ENCODE results near the gene SUPV3L1.

Gene SUPV3L1

GRCh38 chr10:69208761-69209160 is 28.7 kb downstream of the SUPV3L1 start:
- no peak for DNase-seq

DNA sequence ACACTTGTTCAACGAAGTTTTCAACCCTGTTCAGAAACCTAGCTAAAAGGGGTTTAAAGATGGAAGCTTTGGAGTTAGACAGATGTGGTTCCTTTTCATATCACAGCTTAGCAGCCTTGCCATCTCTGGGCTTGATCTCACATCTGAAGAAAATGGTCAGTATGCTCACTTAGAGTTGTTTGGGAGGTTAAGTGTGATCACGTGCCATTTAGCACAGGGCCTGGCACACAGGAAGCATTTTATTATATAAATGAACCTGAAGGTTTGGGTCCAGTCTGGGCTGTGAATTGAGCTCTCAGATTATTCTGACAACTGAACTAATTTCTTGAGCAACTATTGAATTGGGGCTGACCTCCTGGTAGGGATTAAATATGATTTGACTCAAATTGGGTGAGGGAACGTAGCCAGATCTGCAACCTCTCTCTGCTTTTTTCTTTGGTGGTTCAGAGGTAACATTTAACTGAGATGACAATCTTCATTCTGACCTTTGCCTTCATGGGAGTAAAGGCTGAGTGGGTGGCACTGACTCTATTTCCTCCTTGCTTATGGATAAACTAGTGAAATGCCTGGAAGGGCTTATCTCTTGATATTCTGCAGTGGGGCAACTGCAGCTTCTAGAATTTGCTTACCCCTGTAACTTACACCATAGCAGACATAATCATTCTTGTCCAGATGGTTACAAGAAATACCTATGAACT is 29.9 kb downstream of the SUPV3L1 start:
- no peak for DNase-seq

- DNase-seq = no peak
Observed at GRCh38 chr10:69211104-69211503, 31.1 kb downstream of the SUPV3L1 start.

- DNase-seq = no peak
Observed at GRCh38 chr10:69211524-69211923, 31.5 kb downstream of the SUPV3L1 start.

GRCh38 chr10:69213591-69214311 is 33.7 kb downstream of the SUPV3L1 start:
- no peak for DNase-seq

GRCh38 chr10:69214666-69215131 is 34.7 kb downstream of the SUPV3L1 start:
- DNase-seq = no peak

DNA sequence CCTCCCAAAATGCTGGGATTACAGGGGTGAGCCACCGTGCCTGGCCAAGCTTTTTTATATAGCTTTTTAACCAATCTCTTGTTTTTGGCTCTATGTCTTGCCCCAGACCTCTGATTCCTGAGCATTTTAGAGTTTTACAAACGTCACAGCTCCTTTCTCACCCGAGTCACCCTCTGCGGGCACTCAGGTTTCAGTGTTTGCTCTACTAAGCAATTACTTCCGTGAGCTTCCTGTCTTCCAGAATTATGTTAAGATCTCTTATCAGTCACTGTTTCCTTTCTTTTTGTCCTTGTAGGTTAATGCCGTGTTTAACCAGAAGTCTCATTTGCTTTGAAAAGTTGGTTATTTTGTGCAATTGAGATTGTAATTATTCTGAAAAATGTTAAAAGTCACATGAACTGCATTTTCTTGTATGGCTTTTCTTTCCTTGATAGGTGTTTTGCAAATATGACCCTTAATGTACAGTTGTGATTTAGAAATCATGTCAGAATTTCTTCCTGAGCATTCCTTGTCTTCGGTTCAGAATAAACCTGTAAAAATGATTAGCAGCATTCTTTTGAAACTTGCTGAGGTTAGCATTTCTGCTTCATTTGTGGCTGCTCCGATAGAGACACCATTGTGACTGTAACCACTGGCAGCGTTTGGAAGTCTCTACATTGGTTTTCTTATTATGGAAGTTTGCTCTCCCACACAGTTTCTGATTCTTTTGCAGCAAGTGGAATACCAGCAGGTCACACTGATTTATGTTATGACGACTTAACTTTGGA is 35.6 kb downstream of the SUPV3L1 start:
- peak; percentile 41 for DNase-seq

DNA sequence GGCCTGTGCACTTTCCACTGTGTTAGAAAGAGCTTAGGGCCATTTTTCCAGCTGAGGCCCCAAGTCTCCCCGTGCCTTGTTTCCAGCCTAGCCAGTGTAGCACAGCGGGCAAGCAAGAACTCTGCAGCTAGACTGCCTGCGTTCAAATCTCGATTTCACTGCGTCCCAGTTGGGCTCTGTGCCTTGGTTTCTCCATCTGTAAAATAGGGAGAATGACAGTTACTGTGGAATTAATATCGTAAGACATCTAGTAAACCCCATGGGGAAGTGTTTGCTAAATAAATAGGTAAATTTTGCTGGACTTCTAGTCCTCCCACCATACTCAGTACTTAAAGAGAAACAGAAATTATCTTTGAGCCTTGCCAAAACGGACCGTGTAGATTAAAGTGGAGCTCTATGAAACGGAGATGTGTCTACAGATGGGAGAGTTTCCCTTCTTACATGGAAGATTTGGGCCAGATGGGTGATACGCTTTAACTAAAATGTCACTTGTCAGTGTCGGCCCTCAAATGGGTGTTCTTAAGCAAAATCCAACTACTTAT is 36.6 kb downstream of the SUPV3L1 start:
- no peak for DNase-seq

DNA sequence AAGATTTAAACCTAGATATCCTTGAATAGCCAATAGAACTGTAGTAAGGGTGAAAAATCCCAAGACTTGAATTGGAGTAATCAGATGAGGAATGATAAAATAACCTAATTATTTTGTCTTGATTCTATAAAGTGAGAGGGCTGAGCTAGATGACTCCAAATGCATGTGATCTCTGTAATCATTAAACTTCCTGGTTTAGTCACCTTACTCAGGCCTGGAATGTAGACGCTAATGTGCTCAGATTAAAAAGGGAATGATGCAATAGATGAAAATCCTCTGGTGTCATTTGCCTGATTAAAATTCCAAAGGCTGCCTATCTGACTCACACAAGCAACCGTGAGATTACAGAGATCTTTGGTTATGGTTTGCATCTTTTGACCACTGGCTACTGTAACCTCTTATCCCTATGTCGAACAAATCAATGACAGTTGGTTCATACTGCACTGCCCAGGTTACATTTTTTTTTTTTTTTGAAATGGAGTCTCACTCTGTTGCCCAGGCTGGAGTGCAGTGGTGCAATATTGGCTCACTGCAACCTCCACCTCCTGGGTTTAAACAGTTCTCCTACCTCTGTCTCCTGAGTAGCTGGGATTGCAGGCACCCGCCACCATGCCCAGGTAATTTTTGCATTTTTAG is 37.2 kb downstream of the SUPV3L1 start:
- no peak for DNase-seq

DNA sequence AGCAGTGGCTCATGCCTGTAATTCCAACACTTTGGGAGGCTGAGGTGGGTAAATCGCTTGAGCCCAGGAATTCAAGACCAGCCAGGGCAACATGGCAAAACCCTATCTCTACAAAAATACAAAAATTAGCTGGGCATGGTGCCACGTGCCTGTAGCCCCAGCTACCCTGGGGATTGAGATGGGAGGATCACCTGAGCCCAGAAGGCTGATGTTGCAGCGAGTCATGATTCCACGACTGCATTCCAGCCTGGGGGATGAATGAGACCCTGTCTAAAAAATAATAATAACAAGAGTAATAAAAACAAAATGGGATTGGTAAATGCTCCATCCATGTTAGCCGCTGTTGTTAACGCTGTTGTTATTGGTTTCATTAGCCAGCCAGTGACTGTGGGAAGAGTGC is 38.8 kb downstream of the SUPV3L1 start:
- no peak for DNase-seq

- no peak for DNase-seq
Observed at GRCh38 chr10:69220041-69220451, 40.0 kb downstream of the SUPV3L1 start, which contains the start of gene HKDC1. HKDC1 (plus strand) TSS chr10:69220332; CDS start chr10:69220436, 104 bp downstream.

- DNase-seq = no peak
Observed at GRCh38 chr10:69220507-69220906, 40.5 kb downstream of the SUPV3L1 start.

DNA sequence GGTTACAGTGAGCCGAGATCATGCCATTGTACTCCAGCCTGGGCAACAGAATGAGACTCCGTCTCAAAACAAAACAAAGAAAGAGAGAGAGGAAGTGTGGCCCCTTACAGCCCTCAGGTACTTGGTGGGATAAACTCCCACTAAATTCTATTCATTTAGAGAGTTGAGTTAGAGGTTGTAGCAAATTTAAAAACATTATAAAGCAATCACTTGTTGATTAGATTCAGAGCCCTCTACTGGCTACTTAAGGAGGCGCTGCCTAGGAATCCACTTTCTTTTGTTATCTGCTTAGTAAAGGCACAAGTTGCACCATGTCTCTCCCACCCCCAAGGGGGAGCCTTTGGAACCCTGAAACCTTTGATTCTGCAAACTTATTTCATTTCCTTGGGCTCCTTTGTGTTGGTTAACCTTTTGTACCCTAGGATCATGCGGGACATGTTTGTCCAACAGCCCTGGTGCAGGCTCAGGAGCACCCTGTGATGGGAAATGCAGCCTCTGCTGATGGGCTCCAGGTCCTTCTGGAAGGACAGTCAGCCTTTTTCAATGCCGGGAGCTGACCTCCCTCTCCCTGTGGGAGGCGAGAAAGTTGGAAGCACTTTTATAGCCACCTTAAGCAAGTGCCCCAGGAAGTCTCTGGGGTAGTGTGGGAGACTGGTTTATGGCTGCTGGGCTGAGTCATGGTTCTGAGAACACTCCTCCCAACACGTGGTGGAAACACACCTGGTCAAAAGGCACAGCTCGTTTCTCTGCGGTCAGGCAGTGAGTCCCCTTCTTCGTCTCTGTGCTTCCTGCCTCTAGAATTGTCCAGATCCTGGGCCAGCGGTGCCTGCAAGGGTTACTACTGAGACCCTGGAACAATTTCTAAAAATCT is 42.4 kb downstream of the SUPV3L1 start:
- DNase-seq = peak; percentile 71

DNA sequence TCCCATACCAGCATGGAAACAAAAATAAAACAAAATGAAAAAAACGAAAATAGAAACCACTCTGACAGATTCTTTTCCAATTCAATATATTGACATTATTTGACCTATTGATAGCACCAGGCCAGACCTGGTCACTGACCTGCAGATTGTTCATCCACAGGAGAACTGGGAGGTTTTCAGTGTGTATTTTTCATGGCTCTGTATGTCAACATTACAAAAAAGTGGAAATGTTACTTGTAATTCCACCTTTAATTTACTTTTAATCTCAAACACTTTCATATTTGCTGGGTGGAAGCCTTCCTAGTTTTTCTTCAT is 43.0 kb downstream of the SUPV3L1 start:
- no peak for DNase-seq

- no peak for DNase-seq
Observed at GRCh38 chr10:69224862-69225657, 45.0 kb downstream of the SUPV3L1 start.

GRCh38 chr10:69225681-69226080 is 45.6 kb downstream of the SUPV3L1 start:
- no peak for DNase-seq

DNA sequence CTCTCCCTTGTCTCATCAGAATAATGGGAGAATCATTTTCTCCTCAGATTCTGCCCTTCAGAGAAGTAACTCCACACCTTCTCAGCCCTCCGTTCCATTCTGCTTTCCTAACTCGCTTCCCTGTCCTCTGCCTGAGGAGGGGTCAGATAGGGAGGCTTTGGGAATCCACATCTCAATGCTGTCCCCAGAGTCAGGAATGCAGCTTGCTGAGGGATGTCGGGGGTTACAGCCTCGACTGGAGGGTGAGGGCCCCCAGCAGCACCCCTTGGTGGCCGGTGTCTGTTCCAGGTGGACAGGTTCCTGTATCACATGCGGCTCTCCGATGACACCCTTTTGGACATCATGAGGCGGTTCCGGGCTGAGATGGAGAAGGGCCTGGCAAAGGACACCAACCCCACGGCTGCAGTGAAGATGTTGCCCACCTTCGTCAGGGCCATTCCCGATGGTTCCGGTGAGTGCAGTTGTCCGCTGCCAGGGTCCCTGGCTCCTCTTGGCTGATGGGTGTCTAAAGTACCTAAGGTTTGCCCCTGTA is 47.0 kb downstream of the SUPV3L1 start:
- no peak for DNase-seq

- no peak for DNase-seq
Observed at GRCh38 chr10:69228151-69228550, 48.1 kb downstream of the SUPV3L1 start.

GRCh38 chr10:69229616-69229916 is 49.5 kb downstream of the SUPV3L1 start:
- no peak for DNase-seq

DNA sequence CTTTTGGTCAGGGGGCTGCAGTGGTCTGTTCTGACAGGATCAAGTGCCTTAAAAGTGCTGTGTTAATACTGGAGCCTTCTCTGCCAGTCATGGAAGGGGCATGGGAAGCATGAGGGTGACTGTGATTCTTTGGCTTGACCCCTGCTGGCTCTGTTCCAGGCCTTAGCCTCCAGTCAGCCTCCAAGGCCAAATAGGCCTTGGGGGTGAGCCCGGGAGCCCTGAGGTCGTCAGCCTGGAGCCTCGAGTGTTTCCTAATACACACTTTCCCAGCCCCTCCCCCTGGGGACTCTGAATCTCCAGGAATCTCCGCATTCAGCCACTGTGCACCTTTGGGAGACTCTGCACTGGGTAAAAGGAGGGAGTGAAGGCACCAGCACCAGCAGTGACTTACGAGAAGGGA is 50.1 kb downstream of the SUPV3L1 start:
- DNase-seq = no peak

GRCh38 chr10:69232252-69232651 is 52.2 kb downstream of the SUPV3L1 start:
- DNase-seq = no peak
